K562 (cell line): Measurements from ENCODE around the gene CDKN1C. TPM values are rescaled to one million over a fixed set of nuclear protein-coding genes. Genes with fewer than 3 reads are reported as not detected.
A peak's percentile ranks its signal among the peaks of the same experiment; 100 is the strongest.

Source experiments
- C11orf30 ChIP-seq: fragments of 450-650 bp; IDR thresholded peaks from 2 replicates; pipeline ENCODE4 v1.6.1; 2016; ENCODE audit warnings: low read depth, mild to moderate bottlenecking
- CBFB ChIP-seq: sonication (generic); formaldehyde crosslinking; IDR thresholded peaks from 2 replicates; pipeline ENCODE4 v1.4.0; 2020; ENCODE audit warnings: mild to moderate bottlenecking, missing genetic modification reagents
- CHD1 ChIP-seq: fragments of 200-600 bp; sonication (generic); IDR thresholded peaks from one replicate; pipeline ENCODE4 v1.6.1; 2012; ENCODE audit warnings: mild to moderate bottlenecking, moderate library complexity, low read length, inconsistent platforms
- CHD4 ChIP-seq: fragments of 200-600 bp; sonication (generic); IDR thresholded peaks from 3 replicates; pipeline ENCODE4 v1.6.1; 2012; ENCODE audit warnings: low read depth, mild to moderate bottlenecking, mixed read lengths, low read length, inconsistent platforms; ENCODE audit not compliant: insufficient read depth, insufficient replicate concordance, poor library complexity, severe bottlenecking
- FOXO4 ChIP-seq: fragments of 450-650 bp; formaldehyde crosslinking; IDR thresholded peaks from 2 replicates; pipeline ENCODE4 v1.4.0; 2020; ENCODE audit warnings: mild to moderate bottlenecking, moderate library complexity
- GTF2B ChIP-seq: IDR thresholded peaks from 2 replicates; pipeline ENCODE4 v1.6.1; 2011; ENCODE audit not compliant: insufficient read length; ENCODE audit errors: extremely low read depth
- KLF13 ChIP-seq: fragments of 450-650 bp; IDR thresholded peaks from 2 replicates; pipeline ENCODE4 v1.6.1; 2016; ENCODE audit warnings: missing genetic modification characterization, low read depth, mild to moderate bottlenecking, missing compliant biosample characterization, moderate library complexity, borderline replicate concordance
- MCM7 ChIP-seq, 2 experiments: fragments of 450-650 bp; IDR thresholded peaks; 2 replicates each; pipeline ENCODE4 v1.6.1; 2016 to 2018
- MNT ChIP-seq, 2 experiments: fragments of 450-650 bp; conservative IDR thresholded peaks; 2 replicates each; pipeline ENCODE4 v1.6.1; 2017; ENCODE audit warnings: mild to moderate bottlenecking in 2 of 2, moderate library complexity in 2 of 2
- NR4A1 ChIP-seq, 2 experiments: fragments of 250-450 bp in 1 of 2; fragments of 450-650 bp in 1 of 2; sonication (Bioruptor Pico) in 1 of 2; IDR thresholded peaks; 2 replicates each; pipeline versions ENCODE4 v1.4.0 to v1.6.1; 2016 to 2020; ENCODE audit warnings: mild to moderate bottlenecking in 2 of 2, missing compliant biosample characterization in 1 of 2, missing genetic modification characterization in 1 of 2, moderate library complexity in 1 of 2
- POLR2B ChIP-seq: fragments of 450-650 bp; IDR thresholded peaks from 2 replicates; pipeline ENCODE4 v1.6.1; 2018; ENCODE audit warnings: low read depth; ENCODE audit not compliant: partially characterized antibody
- RUNX1 ChIP-seq: sonication (generic); IDR thresholded peaks from 2 replicates; pipeline ENCODE4 v1.6.1; 2016; ENCODE audit warnings: antibody characterized with exemption, low read depth
- TCF15 ChIP-seq: fragments of 250-450 bp; sonication (Bioruptor Pico); IDR thresholded peaks from 2 replicates; pipeline ENCODE4 v1.8.0; 2022; ENCODE audit warnings: moderate library complexity, mild to moderate bottlenecking, inconsistent platforms
- TEAD1 ChIP-seq, 2 experiments: fragments of 450-650 bp in 1 of 2; sonication (generic) in 1 of 2; formaldehyde crosslinking; IDR thresholded peaks; 2 replicates each; pipeline versions ENCODE4 v1.4.0 to v1.8.0; 2020 to 2022; ENCODE audit warnings: mild to moderate bottlenecking in 2 of 2, missing genetic modification reagents in 1 of 2
- XRCC5 ChIP-seq: fragments of 200-400 bp; formaldehyde crosslinking; IDR thresholded peaks from 2 replicates; pipeline ENCODE4 v1.6.1; 2017; ENCODE audit warnings: low read depth, mild to moderate bottlenecking, low read length
- ZBTB17 ChIP-seq: fragments of 450-650 bp; formaldehyde crosslinking; IDR thresholded peaks from 2 replicates; pipeline ENCODE4 v1.4.0; 2020; ENCODE audit warnings: mild to moderate bottlenecking
- ZBTB43 ChIP-seq: sonication (generic); formaldehyde crosslinking; IDR thresholded peaks from 2 replicates; pipeline ENCODE4 v1.8.0; 2023; ENCODE audit warnings: mild to moderate bottlenecking, missing genetic modification reagents
- ZC3H11A ChIP-seq: IDR thresholded peaks from 2 replicates; pipeline ENCODE4 v1.6.1; 2012; ENCODE audit warnings: low read depth, low read length, improper control_type of control experiment
- ZNF133 ChIP-seq: fragments of 250-450 bp; sonication (Bioruptor Pico); IDR thresholded peaks from 2 replicates; pipeline ENCODE4 v1.4.0; 2020; ENCODE audit warnings: mild to moderate bottlenecking
- ZNF212 ChIP-seq: fragments of 450-650 bp; formaldehyde crosslinking; IDR thresholded peaks from 2 replicates; pipeline ENCODE4 v1.4.0; 2020; ENCODE audit warnings: mild to moderate bottlenecking
- polyA plus RNA-seq, 8 experiments: library from polyadenylated mRNA; depleted of rRNA in 4 of 8; stranded (reverse) in 5 of 8; unstranded in 3 of 8; fragments of >200 nt; fragmentation: Nextera tagmentation in 2 of 8; fragmentation: Illumina TruSeq in 1 of 8; extraction: Ambion mirVana in 2 of 8; extraction: Trizol in 1 of 8; gene quantifications; 2 replicates each; pipeline versions ENCODE4 v1.2.1 to v1.2.3, GENCODE V29; 2011 to 2014; ENCODE audit warnings: inconsistent platforms in 1 of 8, missing spikeins in 1 of 8
- total RNA-seq, 7 experiments: library from RNA; depleted of rRNA in 6 of 7; stranded (reverse); fragments of >200 nt in 6 of 7; fragmentation: Illumina TruSeq in 2 of 7; extraction: Trizol in 2 of 7; gene quantifications; 2 replicates each; pipeline versions ENCODE4 v1.2.1 to v1.2.3, GENCODE V29; 2011 to 2021; ENCODE audit warnings: low replicate concordance in 1 of 7

Gene CDKN1C
- total and polyA plus RNA-seq, 9 of the 15 experiments (the other 6 are each of a cell fraction or from before 2014, with no cell fraction given), result 2.8 to 21.1 (median 9.3) TPM

GRCh38 chr11:2892215-2892966, 6.8 kb upstream of the CDKN1C start (continued):
- TF ChIP-seq MNT (conservative IDR thresholded peaks at IDR 0.05) (peak; percentile 63 to 79), ZNF133 (no peak), RUNX1 (no peak), XRCC5 (0 out of 2 replicates have a peak, but pooled peaks have one; percentile 25), ZNF212 (no peak), C11orf30 (peak; percentile 49; the same call in 1 of the 2 replicates), MCM7 (IDR thresholded peaks at IDR 0.05) (no peak), CBFB (CRISPR knock-in tag) (no peak), POLR2B (no peak), KLF13 (tag) (no peak; the same call in 1 of the 2 replicates), FOXO4 (no peak), ZBTB43 (CRISPR knock-in tag) (peak; percentile 80; the same call in 1 of the 2 replicates), NR4A1 (CRISPR knock-in tag; IDR thresholded peaks at IDR 0.05) (0 out of 2 replicates have a peak, but pooled peaks have one; percentile 40), NR4A1 (tag; IDR thresholded peaks at IDR 0.05) (no peak), GTF2B (no peak), ZBTB17 (CRISPR knock-in tag) (peak; percentile 25; the same call in 1 of the 2 replicates), TCF15 (CRISPR knock-in tag) (no peak), TEAD1 (CRISPR knock-in tag; IDR thresholded peaks at IDR 0.05) (no peak; a peak in 1 of 4 replicates), CHD1 (no peak), CHD4 (no peak), ZC3H11A (no peak)
